Fibroblast of pulmonary artery (primary cell): ENCODE measurements around the gene TCOF1.

Experiments used
- DNase-seq: peaks from one replicate; pipeline ENCODE4 v3.0.0-alpha.2; 2010; ENCODE audit warnings: low read depth
- H3K4me3 ChIP-seq: replicated peaks from 2 replicates; pipeline ENCODE4 v1.5.1; 2011; ENCODE audit warnings: low read depth, mild to moderate bottlenecking, control low read depth, low read length, moderate library complexity
- CTCF ChIP-seq: IDR thresholded peaks from 2 replicates; pipeline ENCODE4 v1.5.1; 2011; ENCODE audit warnings: mild to moderate bottlenecking, control low read depth, low read length, inconsistent platforms; ENCODE audit errors: missing control alignments

The TCOF1 gene

DNA sequence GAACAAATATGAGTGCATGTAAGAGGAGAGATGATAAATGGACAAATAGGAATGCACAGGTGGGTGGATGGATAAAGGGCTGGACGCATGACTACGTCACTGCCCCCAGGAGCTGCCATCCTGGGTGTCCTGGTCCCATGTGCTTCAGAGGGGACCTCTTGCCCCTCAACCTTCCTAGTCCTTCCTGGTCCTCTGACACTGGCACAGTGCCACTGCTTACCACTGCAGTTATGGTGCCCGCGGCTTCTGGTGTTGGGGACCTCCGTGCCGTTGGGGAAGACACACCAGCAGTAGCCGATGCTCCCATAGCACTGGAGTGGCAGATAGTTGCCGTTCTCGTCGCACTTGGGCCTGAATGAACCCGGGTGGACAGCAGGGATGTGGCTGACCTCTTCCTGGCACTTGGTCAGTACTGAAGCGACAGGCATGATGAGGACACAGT lies 45.4 kb downstream of the TCOF1 start:
- no peak for DNase-seq
- TF ChIP-seq CTCF = no peak
- no peak overlapping the region for H3K4me3 ChIP-seq

DNA sequence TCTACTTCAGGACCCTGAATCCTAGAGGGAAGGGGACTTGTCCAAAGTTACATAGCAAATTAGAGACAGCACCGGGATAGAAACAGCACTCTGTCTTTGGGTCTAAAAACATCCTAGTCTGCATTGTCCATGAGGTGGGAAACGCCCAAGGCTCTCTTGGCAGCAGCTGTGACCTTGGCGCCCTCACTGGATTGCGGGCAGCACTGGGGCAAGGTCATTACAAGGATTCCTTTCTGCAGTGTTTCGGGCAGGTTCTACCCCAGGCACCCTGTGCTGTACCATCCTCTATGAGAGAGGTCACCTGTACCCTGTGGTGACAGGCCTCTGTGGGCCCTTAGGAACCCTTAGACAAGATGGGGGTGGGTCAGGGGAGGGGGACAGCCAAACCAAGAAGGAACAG lies 46.6 kb downstream of the TCOF1 start:
- TF ChIP-seq CTCF = no peak
- H3K4me3 ChIP-seq = no peak overlapping the region
- DNase-seq = no peak

DNA sequence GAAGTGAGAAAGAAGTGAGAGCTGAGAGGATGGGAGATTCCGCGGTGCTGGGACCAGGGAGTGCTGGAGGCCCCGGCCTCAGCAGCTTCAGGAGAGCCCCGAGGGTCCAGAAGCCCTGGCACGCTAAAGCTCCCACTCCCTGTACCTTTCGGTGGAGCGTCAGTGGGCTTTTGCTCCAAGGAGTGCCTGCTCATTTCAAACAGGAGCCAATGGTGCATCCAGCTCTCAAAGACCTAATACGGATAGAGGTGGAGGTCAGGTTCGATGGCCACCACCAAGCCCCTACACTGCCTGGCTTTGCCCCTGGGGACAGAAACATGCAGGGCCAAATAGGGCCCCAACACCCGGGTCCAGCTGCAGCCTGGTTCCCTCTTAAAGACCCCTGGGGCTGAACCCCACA lies 47.0 kb downstream of the TCOF1 start:
- TF ChIP-seq CTCF = no peak
- no peak for DNase-seq
- no peak overlapping the region for H3K4me3 ChIP-seq

DNA sequence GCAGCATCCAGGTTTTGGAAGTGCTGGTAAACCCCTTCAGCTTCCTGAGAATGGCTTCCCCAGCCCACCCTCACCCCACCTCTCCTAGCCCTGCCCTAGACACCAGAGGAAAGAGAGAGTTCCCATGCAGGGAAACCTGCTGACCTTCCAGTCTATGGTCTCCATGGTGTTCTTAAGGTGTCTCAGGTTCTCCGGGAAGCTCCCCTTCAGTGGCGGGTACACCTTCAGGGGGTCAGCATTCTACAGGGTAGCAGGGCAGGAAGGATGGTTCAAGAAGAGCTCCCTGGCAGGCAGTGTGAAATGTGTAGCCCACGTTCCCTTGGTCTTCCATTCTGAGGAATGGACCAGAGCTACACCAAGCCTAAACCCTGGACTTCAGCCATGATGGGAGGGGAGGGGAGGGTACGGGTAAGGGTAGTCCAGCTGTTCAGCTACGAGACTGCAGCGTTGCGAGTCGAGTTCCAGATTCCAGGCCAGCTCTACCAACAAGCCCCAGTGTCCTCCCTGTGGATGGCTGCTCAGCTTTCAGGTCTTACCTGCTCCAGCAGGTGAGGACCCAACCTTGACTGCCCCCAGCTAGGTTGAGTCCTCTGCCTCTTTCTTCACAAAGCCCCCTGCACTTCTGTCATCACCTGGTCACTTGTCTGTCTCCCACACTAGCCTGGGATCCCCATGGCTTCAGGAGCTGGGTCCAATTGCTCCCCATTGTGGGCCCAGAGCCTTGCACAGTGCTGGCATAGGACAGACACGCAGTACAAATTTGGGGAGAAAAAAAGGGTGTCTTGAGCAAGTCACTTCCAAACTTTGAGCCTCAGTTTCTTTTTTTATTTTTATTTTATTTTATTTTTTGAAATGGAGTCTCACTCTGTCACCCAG lies 47.7 kb downstream of the TCOF1 start:
- no peak for TF ChIP-seq CTCF
- no peak overlapping the region for H3K4me3 ChIP-seq
- DNase-seq = no peak

- no peak for DNase-seq
- no peak for TF ChIP-seq CTCF
- no peak overlapping the region for H3K4me3 ChIP-seq
These were observed 48.7 kb downstream of the TCOF1 start for GRCh38 chr5:150406103-150406722.

GRCh38 chr5:150406723-150407095 lies 49.2 kb downstream of the TCOF1 start:
- H3K4me3 ChIP-seq = no peak overlapping the region
- TF ChIP-seq CTCF = no peak
- no peak for DNase-seq
